Gastrocnemius medialis (tissue), 4 donors: ENCODE measurements around the gene CACNA1D.

Experiments
- CTCF ChIP-seq, 5 experiments: fragments of 450-650 bp in 3 of 5; fragments of 200-600 bp in 2 of 5; sonication (generic) in 2 of 5; IDR thresholded peaks in 4 of 5; conservative IDR thresholded peaks in 1 of 5; 1 replicate in 4 of 5; 2 replicates in 1 of 5; pipeline ENCODE4 v1.5.1; 2016 to 2019; ENCODE audit warnings: antibody characterized with exemption in 5 of 5, mild to moderate bottlenecking in 3 of 5, moderate library complexity in 3 of 5
- POLR2A ChIP-seq, 2 donors: fragments of 450-650 bp; IDR thresholded peaks; one replicate each; pipeline ENCODE4 v1.6.1; 2017; ENCODE audit warnings: antibody characterized with exemption in 2 of 2, mild to moderate bottlenecking in 2 of 2, moderate library complexity in 2 of 2

GRCh38 chr3:53849916-53850315 is 355.5 kb downstream of the CACNA1D start:
- TF ChIP-seq CTCF (IDR thresholded peaks at IDR 0.05 in 4 of 5, conservative IDR thresholded peaks at IDR 0.05 in 1 of 5) (no peak), POLR2A (IDR thresholded peaks at IDR 0.05) (no peak)
